Esophagus (tissue), 2 donors: Measurements from ENCODE around the gene HMGXB4. TPM values are rescaled to one million over a fixed set of nuclear protein-coding genes. Genes with fewer than 3 reads are reported as not detected.

Experiments used
- H3K27ac ChIP-seq, 2 donors: one replicate each; pipeline ENCODE4 v1.5.1; 2013; ENCODE audit warnings: low read depth in 2 of 2, mild to moderate bottlenecking in 2 of 2, inconsistent platforms in 1 of 2, low read length in 1 of 2, moderate library complexity in 1 of 2
- H3K27me3 ChIP-seq, 2 donors: one replicate each; pipeline ENCODE4 v1.6.1; 2013; ENCODE audit warnings: low read length in 2 of 2, control low read depth in 1 of 2, mild to moderate bottlenecking in 1 of 2; ENCODE audit not compliant: insufficient read depth in 2 of 2, control insufficient read depth in 1 of 2
- H3K36me3 ChIP-seq, 2 donors: one replicate each; pipeline ENCODE4 v1.6.1; 2013; ENCODE audit warnings: low read length in 1 of 2; ENCODE audit not compliant: control insufficient read depth in 2 of 2, insufficient read depth in 2 of 2
- H3K4me1 ChIP-seq, 2 donors: one replicate each; pipeline ENCODE4 v1.6.1; 2013; ENCODE audit warnings: low read length in 1 of 2; ENCODE audit not compliant: control insufficient read depth in 2 of 2, insufficient read depth in 2 of 2
- H3K4me3 ChIP-seq, 2 donors: one replicate each; pipeline ENCODE4 v1.5.1; 2013; ENCODE audit warnings: low read length in 2 of 2, mild to moderate bottlenecking in 2 of 2, low read depth in 1 of 2, moderate library complexity in 1 of 2
- H3K9me3 ChIP-seq, 2 donors: one replicate each; pipeline ENCODE4 v1.6.1; 2013; ENCODE audit warnings: mild to moderate bottlenecking in 2 of 2, low read depth in 1 of 2, low read length in 1 of 2, moderate library complexity in 1 of 2; ENCODE audit not compliant: control insufficient read depth in 2 of 2, insufficient read depth in 1 of 2
- WGBS, 2 donors: extraction: QIAGEN DNeasy Blood & Tissue Kit; methylation state at CpG; one replicate each; pipeline ENCODE4 v1.1.7; 2013; 5-methylcytosine and 5-hydroxymethylcytosine counted together
- polyA plus RNA-seq, 2 donors: library from polyadenylated mRNA; stranded (reverse); fragments of 200-250 nt; gene quantifications; one replicate each; pipeline ENCODE4 v1.2.3, GENCODE V29; 2013
- donor health status: healthy with polysubstance abuse.
- donor health status: Bipolar disorder and iron deficiency.

The HMGXB4 gene
- polyA plus RNA-seq, 2 donors, result 6.8 to 7.1 TPM

DNA sequence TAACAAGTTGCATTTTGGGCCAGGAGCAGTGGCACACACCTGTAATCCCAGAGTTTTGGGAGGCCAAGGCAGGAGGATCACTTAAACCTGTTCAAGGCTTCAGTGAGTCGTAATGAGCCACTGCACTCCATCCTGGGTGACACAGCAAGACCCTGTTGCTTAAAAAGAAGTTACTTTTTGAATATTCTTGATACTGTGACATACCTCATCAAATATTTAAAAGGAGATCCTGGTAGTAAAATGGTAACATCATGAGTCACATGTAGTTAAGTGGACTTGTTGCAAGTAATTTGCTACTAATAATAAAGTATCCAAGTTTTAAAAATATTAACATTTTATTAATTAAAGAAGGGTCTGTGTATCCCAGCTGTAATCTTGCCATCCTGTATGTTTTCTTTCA lies 18.3 kb downstream of the HMGXB4 start:
- H3K27ac ChIP-seq, result no peak overlapping the region
- WGBS, 2 donors, result 91 to 96% methylated on average over 1 of the region's 1 CpG
- H3K9me3 ChIP-seq, result no peaks in the 10 kb centered on the region
- H3K27me3 ChIP-seq, result no peaks in the 10 kb centered on the region
- H3K4me3 ChIP-seq, result no peak overlapping the region
- H3K36me3 ChIP-seq, result no peaks in the 10 kb centered on the region
- no peaks in the 10 kb centered on the region for H3K4me1 ChIP-seq

DNA sequence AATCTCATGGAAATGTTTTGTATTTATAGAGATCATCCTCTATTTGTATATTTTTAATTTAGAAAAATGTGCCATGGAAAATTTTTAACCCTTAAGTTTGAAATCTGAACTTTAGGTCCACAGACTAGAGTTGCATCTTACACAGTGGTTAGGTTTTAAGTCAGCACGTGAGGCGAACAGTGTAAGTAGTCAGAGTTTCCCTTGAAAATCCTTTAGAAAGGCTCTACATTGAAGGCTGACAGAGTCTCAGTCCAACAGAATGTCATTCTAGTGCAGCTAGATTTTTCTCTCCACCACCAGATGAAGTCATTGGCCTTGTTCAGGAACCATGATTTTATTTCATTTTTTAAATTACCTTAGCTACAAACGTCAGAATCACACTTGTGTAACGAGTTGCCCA lies 18.7 kb downstream of the HMGXB4 start:
- H3K9me3 ChIP-seq, result no peaks in the 10 kb centered on the region
- no peak overlapping the region for H3K27ac ChIP-seq
- no peak overlapping the region for H3K4me3 ChIP-seq
- no peaks in the 10 kb centered on the region for H3K4me1 ChIP-seq
- no peaks in the 10 kb centered on the region for H3K27me3 ChIP-seq
- 84% methylated on average over 4 of the region's 4 CpGs for WGBS, 2 donors
- no peaks in the 10 kb centered on the region for H3K36me3 ChIP-seq

DNA sequence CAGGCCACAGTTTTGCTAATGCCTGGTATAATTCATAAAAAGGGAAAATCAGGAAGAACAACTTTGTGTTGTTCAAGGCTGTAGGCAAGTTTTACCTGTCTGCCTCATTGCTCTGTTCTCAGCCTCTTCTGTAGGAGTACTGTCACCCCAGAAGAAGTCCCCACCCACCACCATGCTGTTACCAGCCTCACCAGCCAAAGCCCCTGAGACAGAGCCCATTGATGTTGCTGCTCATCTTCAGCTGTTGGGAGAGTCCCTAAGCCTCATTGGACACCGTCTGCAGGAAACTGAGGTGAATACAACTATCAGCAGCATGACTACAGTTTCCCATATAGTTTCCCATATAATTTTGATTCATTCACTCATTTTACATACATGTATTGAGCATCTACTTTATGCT lies 30.8 kb downstream of the HMGXB4 start:
- 90 to 93% methylated on average over 1 of the region's 1 CpG for WGBS, 2 donors

DNA sequence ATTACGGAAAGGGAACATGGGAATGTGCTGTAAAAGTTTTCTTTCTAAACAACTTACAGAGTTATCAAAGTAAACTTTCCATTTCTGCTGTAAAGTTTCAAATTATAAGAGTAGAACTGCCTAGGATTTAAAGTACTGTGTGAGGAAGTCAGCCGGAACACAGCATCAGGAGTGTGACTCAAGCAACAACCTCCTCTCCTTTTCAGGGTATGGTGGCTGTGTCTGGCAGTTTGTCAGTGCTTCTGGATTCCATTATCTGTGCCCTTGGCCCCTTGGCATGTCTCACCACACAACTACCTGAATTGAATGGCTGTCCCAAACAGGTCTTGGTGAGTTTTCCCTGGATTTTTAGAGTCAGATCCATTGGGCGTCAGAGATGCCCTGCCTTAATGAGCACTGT lies 35.5 kb downstream of the HMGXB4 start:
- Histone ChIP-seq H3K9me3 (no peaks in the 10 kb centered on the region), H3K27me3 (no peaks in the 10 kb centered on the region), H3K36me3 (peaks cover 4 to 16% of the 10 kb centered on the region in 2 donors), H3K4me1 (no peaks in the 10 kb centered on the region), H3K27ac (no peak overlapping the region), H3K4me3 (no peak overlapping the region)
- 94 to 95% methylated on average over 3 of the region's 3 CpGs for WGBS, 2 donors

More for the DNA sequence above, 30.8 kb downstream of the HMGXB4 start:
- Histone ChIP-seq H3K9me3 (no peaks in the 10 kb centered on the region), H3K27ac (no peak overlapping the region), H3K4me3 (no peak overlapping the region), H3K4me1 (no peaks in the 10 kb centered on the region), H3K27me3 (no peaks in the 10 kb centered on the region), H3K36me3 (peaks cover 6 to 11% of the 10 kb centered on the region in 2 donors)

DNA sequence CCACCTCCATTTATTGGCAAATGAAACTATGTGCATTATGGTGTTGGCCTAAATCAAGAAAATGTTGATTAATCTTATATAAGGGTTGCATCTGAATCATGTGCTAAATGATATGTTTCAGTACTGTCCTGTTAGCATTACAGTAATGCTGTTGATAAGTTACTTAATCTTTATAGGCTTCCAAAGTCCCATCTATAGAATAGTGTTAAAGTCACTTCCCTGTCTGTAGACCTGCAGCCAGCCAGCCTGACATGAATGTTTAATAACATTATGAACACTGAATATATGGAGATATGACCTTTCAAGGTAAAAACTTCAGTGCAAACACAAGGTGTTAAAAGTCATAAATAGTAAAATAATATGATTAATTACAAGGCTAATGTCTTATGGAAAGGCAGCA lies 38.8 kb downstream of the HMGXB4 start:
- H3K36me3 ChIP-seq, result peaks cover 0 to 13% of the 10 kb centered on the region in 2 donors
- no peaks in the 10 kb centered on the region for H3K4me1 ChIP-seq
- no peaks in the 10 kb centered on the region for H3K27me3 ChIP-seq
- H3K9me3 ChIP-seq, result no peaks in the 10 kb centered on the region
- H3K27ac ChIP-seq, result no peak overlapping the region
- H3K4me3 ChIP-seq, result no peak overlapping the region

DNA sequence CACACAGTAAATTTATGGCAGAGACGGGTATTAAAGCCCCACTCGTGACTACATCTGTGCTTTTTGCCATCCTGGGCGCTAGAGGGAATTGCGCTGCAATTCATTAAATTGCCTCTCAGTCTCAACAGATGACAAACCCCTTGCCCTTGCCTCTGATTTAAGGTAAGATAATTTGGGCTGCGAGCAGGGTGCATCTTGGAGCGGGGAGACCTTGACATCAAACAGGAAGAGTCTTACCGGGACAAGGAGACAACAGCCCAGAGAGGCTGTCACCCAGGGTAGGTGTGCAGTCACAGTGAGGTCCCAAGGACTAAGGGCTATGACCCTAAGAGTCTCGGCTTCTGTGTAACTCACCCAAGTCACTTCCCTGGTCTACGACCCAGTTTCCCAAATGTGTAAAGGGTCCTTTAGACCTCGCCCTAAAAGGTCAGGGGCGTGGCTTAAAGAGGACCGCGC lies 42.0 kb downstream of the HMGXB4 start:
- Histone ChIP-seq H3K9me3 (no peaks in the 10 kb centered on the region), H3K36me3 (peaks cover 0 to 6% of the 10 kb centered on the region in 2 donors), H3K4me3 (peak overlapping the region; percentile 60 to 76), H3K27me3 (no peaks in the 10 kb centered on the region), H3K27ac (peak overlapping the region; percentile 96 to 97), H3K4me1 (peaks cover 0 to 5% of the 10 kb centered on the region in 2 donors)
- WGBS, 2 donors, result 12% methylated on average over 13 of the region's 13 CpGs

DNA sequence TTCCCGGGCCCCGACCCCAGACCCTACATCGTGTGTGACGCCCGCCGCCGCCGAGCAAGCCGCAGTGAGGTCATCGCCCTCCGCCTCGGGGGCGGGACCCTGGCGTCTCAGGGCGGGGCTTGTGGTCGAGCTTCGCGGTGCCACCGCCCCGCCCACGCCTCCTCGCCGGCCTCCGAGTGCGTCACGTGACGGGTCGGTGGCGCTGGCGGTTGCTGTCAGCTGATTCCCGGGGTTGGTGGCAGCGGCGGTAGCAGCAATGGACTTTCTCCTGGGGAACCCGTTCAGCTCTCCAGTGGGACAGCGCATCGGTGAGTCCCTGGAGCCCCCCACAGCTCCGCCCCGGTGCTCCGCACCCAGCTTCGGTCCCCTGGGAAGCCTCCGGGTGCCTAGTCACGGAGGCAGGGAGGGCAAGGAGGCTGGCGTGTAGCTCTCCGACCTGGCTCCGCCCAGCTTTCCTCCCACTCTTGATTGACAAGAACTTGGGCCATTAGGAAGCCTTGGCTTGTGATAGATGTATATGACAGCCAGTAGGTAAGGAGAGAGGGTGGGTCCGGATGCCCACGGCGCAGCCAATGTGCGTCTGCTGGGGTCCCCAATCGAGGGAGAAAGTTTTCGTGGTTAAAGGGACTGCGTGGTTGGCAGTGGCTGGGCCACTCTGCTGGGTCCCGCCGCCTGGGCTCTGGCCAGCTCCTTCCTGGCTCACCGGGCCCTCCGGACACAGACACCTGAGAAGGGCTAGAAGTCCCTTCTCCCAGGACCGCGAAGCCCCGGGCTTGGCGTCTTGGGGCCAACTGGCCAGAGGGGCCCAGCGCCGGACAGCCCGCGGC lies 42.6 kb downstream of the HMGXB4 start, which contains the start of gene TOM1:
Gene TOM1 (plus strand): TSS at position 222 of the 827 bp plus-strand sequence. CDS start 35 bp downstream, at position 257.
- 0 to 1% methylated on average over 64 of the region's 64 CpGs for WGBS, 2 donors
- peaks cover 0 to 5% of the 10 kb centered on the region in 2 donors for H3K4me1 ChIP-seq
- peaks cover 0 to 3% of the 10 kb centered on the region in 2 donors for H3K36me3 ChIP-seq
- no peaks in the 10 kb centered on the region for H3K9me3 ChIP-seq
- H3K27me3 ChIP-seq, result no peaks in the 10 kb centered on the region
- H3K4me3 ChIP-seq, result peak within 1 kb of the TSS; percentile 60 to 76
- H3K27ac ChIP-seq, result peak within 1 kb of the TSS; percentile 96 to 97

DNA sequence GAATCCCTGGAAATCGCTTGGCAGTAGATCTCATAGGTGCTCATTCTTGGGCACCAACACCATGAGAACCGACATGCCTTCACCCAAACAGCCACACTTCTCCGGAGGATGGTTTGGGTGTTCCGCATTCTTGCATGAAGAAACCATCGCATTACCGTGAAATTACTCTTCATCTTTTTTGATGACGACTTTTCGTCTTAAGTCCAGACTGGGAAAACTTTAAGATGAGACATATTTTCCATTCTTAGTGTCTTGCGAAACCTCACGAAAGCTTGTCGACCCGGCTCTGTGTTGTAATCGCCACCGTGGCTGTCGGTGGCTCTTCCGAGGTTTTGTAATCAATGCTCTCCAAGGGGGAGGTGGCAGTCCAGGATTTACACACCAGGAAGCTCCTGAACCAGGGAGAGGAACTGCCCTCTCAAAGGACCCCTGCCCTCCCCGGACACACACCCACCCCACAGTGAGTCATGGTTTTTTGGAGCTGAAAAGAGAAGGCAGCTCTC lies 44.1 kb downstream of the HMGXB4 start:
- WGBS, 2 donors, result 42 to 54% methylated on average over 17 of the region's 17 CpGs
- H3K36me3 ChIP-seq, result peaks cover 0 to 3% of the 10 kb centered on the region in 2 donors
- H3K9me3 ChIP-seq, result no peaks in the 10 kb centered on the region
- peak overlapping the region; percentile 30 to 60 for H3K4me3 ChIP-seq
- H3K4me1 ChIP-seq, result peaks cover 0 to 7% of the 10 kb centered on the region in 2 donors
- H3K27me3 ChIP-seq, result no peaks in the 10 kb centered on the region
- H3K27ac ChIP-seq, result peak overlapping the region; percentile 96 to 97

DNA sequence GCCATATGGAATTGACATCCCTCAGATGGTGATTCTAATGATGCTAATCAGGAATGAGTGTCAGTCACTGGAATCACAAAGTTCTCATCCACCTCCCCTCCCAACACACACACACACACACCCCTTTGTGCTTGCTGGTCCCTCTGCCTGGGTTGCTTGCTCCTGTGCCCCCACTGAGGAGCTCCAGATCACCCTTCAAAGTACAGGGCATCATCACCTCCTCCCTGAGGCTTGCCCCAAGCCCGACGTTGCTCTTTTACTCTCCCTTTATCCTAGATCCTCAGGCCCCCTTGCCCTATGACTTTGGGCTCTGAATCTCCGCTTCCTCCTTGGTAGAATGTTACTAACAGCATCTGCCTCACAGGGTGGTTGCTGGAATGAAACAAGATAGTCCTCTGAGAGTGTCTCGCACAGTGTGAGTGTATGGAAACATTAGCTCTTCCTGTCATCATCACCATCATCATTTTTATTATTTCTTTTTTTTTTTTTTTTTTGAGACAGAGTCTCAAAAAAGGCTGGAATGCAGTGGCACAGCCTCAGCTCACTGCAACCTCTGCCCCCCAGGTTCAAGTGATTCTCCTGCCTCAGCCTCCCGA lies 45.8 kb downstream of the HMGXB4 start:
- Histone ChIP-seq H3K4me3 (no peak overlapping the region), H3K4me1 (peaks cover 3 to 7% of the 10 kb centered on the region in 2 donors), H3K9me3 (no peaks in the 10 kb centered on the region), H3K27me3 (no peaks in the 10 kb centered on the region), H3K36me3 (peaks cover 0 to 3% of the 10 kb centered on the region in 2 donors), H3K27ac (peak overlapping the region in 1 of 2 donors; percentile 40)
- WGBS, 2 donors, result 87 to 92% methylated on average over 5 of the region's 5 CpGs
